ENCODE results near the gene GRM7. TPM values are rescaled to one million over a fixed set of nuclear protein-coding genes. Genes with fewer than 3 reads are reported as not detected.

Gene GRM7
- total and polyA plus RNA-seq, 4 donors: 0.20 to 1.3 (median 0.80) TPM

- Histone ChIP-seq H3K9ac (ENCODE audit: insufficient read depth in 1 of 2, low read length in 2 of 2) (no peak overlapping the region), H3K4me3 (no peak overlapping the region), H3K27ac (ENCODE audit: low read depth in 1 of 2, low read length in 1 of 2) (no peak overlapping the region), H3K27me3 (ENCODE audit: control insufficient read depth in 3 of 3, insufficient read depth in 3 of 3, low read length in 2 of 3) (no peaks in the 10 kb centered on the region), H3K9me3 (ENCODE audit: control insufficient read depth in 4 of 4, insufficient read depth in 3 of 4, low read length in 3 of 4) (peaks cover 0 to 4% (median 2%) of the 10 kb centered on the region in 4 donors), H3K4me1 (ENCODE audit: control insufficient read depth in 5 of 5, insufficient read depth in 5 of 5, low read length in 5 of 5) (no peaks in the 10 kb centered on the region), H3K36me3 (ENCODE audit: control insufficient read depth in 4 of 4, insufficient read depth in 4 of 4, low read length in 4 of 4) (no peaks in the 10 kb centered on the region)
- ATAC-seq (ENCODE audit: insufficient read depth, low FRiP score): no peak
- WGBS, 2 donors: 75 to 77% methylated on average over 4 of the region's 4 CpGs
- TF ChIP-seq CTCF (IDR thresholded peaks at IDR 0.05; ENCODE audit: control extremely low read depth, extremely low read depth): no peak
- no peak for DNase-seq
Observed at GRCh38 chr3:7038394-7038793, 177.5 kb downstream of the GRM7 start.

GRCh38 chr3:7062714-7063113 lies 201.8 kb downstream of the GRM7 start:
- H3K27ac ChIP-seq (ENCODE audit: low read depth in 1 of 2, low read length in 1 of 2): no peak overlapping the region
- peaks cover 0 to 3% (median 0%) of the 10 kb centered on the region in 4 donors for H3K9me3 ChIP-seq (ENCODE audit: control insufficient read depth in 4 of 4, insufficient read depth in 3 of 4, low read length in 3 of 4)
- no peaks in the 10 kb centered on the region for H3K27me3 ChIP-seq (ENCODE audit: control insufficient read depth in 3 of 3, insufficient read depth in 3 of 3, low read length in 2 of 3)
- no peaks in the 10 kb centered on the region for H3K36me3 ChIP-seq (ENCODE audit: control insufficient read depth in 4 of 4, insufficient read depth in 4 of 4, low read length in 4 of 4)
- WGBS, 2 donors: 69 to 82% methylated on average over 1 of the region's 1 CpG
- TF ChIP-seq CTCF (IDR thresholded peaks at IDR 0.05; ENCODE audit: control extremely low read depth, extremely low read depth): no peak
- DNase-seq (no peak), ATAC-seq (ENCODE audit: insufficient read depth, low FRiP score) (no peak)
- H3K9ac ChIP-seq (ENCODE audit: insufficient read depth in 1 of 2, low read length in 2 of 2): no peak overlapping the region
- H3K4me3 ChIP-seq: no peak overlapping the region
- no peaks in the 10 kb centered on the region for H3K4me1 ChIP-seq (ENCODE audit: control insufficient read depth in 5 of 5, insufficient read depth in 5 of 5, low read length in 5 of 5)

GRCh38 chr3:7070461-7070860 lies 209.5 kb downstream of the GRM7 start:
- Histone ChIP-seq H3K27me3 (ENCODE audit: control insufficient read depth in 3 of 3, insufficient read depth in 3 of 3, low read length in 2 of 3) (no peaks in the 10 kb centered on the region), H3K4me3 (no peak overlapping the region), H3K27ac (ENCODE audit: low read depth in 1 of 2, low read length in 1 of 2) (no peak overlapping the region), H3K4me1 (ENCODE audit: control insufficient read depth in 5 of 5, insufficient read depth in 5 of 5, low read length in 5 of 5) (no peaks in the 10 kb centered on the region), H3K36me3 (ENCODE audit: control insufficient read depth in 4 of 4, insufficient read depth in 4 of 4, low read length in 4 of 4) (no peaks in the 10 kb centered on the region), H3K9me3 (ENCODE audit: control insufficient read depth in 4 of 4, insufficient read depth in 3 of 4, low read length in 3 of 4) (peaks cover 0 to under 1% (median 0%) of the 10 kb centered on the region in 4 donors), H3K9ac (ENCODE audit: insufficient read depth in 1 of 2, low read length in 2 of 2) (no peak overlapping the region)
- WGBS, 2 donors: 64% methylated on average over 6 of the region's 6 CpGs
- no peak for DNase-seq
- ATAC-seq (ENCODE audit: insufficient read depth, low FRiP score): no peak
- TF ChIP-seq CTCF (IDR thresholded peaks at IDR 0.05; ENCODE audit: control extremely low read depth, extremely low read depth): no peak

- 82 to 87% methylated on average over 3 of the region's 3 CpGs for WGBS, 2 donors
- Histone ChIP-seq H3K9ac (ENCODE audit: insufficient read depth in 1 of 2, low read length in 2 of 2) (no peak overlapping the region), H3K9me3 (ENCODE audit: control insufficient read depth in 4 of 4, insufficient read depth in 3 of 4, low read length in 3 of 4) (no peaks in the 10 kb centered on the region), H3K4me1 (ENCODE audit: control insufficient read depth in 5 of 5, insufficient read depth in 5 of 5, low read length in 5 of 5) (no peaks in the 10 kb centered on the region), H3K4me3 (no peak overlapping the region), H3K27me3 (ENCODE audit: control insufficient read depth in 3 of 3, insufficient read depth in 3 of 3, low read length in 2 of 3) (no peaks in the 10 kb centered on the region), H3K36me3 (ENCODE audit: control insufficient read depth in 4 of 4, insufficient read depth in 4 of 4, low read length in 4 of 4) (no peaks in the 10 kb centered on the region), H3K27ac (ENCODE audit: low read depth in 1 of 2, low read length in 1 of 2) (no peak overlapping the region)
- TF ChIP-seq CTCF (IDR thresholded peaks at IDR 0.05; ENCODE audit: control extremely low read depth, extremely low read depth): no peak
- DNase-seq (no peak), ATAC-seq (ENCODE audit: insufficient read depth, low FRiP score) (no peak)
Observed at GRCh38 chr3:7074217-7074616, 213.3 kb downstream of the GRM7 start.

All from lung (tissue), 12 donors.